ENCODE results near the gene CACNA1C. TPM values are rescaled to one million over a fixed set of nuclear protein-coding genes. Genes with fewer than 3 reads are reported as not detected.

Gene CACNA1C
- total RNA-seq, 2 donors from 2014 or later, result 0.86 to 6.3 TPM

GRCh38 chr12:2642176-2642892, 589.5 kb downstream of the CACNA1C start:
- no peaks in the 10 kb centered on the region for H3K9me3 ChIP-seq (ENCODE audit: control insufficient read depth, low read length)
- no peak for TF ChIP-seq CTCF (conservative IDR thresholded peaks at IDR 0.05)
- H3K4me1 Mint-ChIP-seq, result peaks cover 23% of the 10 kb centered on the region
- WGBS, 2 experiments (ENCODE audit: insufficient coverage in 1 of 2, insufficient read length in 1 of 2), result 88 to 93% methylated on average over 5 to 10 of the region's 10 CpGs
- H3K27me3 Mint-ChIP-seq (ENCODE audit: insufficient read depth), result no peaks in the 10 kb centered on the region
- H3K4me3 ChIP-seq (ENCODE audit: low read length), result no peak overlapping the region
- no peaks in the 10 kb centered on the region for H3K4me1 ChIP-seq (ENCODE audit: control insufficient read depth, insufficient read depth, low read length)
- H3K36me3 Mint-ChIP-seq (ENCODE audit: low read depth), result no peaks in the 10 kb centered on the region
- H3K27ac Mint-ChIP-seq, result no peak overlapping the region
- no peak overlapping the region for H3K9ac ChIP-seq (ENCODE audit: extremely low read depth, low read length, poor library complexity, severe bottlenecking)
- no peaks in the 10 kb centered on the region for H3K36me3 ChIP-seq (ENCODE audit: control insufficient read depth, insufficient read depth, low read length)
- no peaks in the 10 kb centered on the region for H3K9me3 Mint-ChIP-seq
- no peak overlapping the region for H3K4me3 Mint-ChIP-seq
- no peak for DNase-seq
- H3K27ac ChIP-seq (ENCODE audit: low read depth, low read length), result no peak overlapping the region
- no peaks in the 10 kb centered on the region for H3K27me3 ChIP-seq (ENCODE audit: control insufficient read depth, insufficient read depth, low read length, poor library complexity, severe bottlenecking)

GRCh38 chr12:2642896-2643425, 590.2 kb downstream of the CACNA1C start:
- DNase-seq, result peak; percentile 37
- Histone ChIP-seq H3K4me1 (ENCODE audit: control insufficient read depth, insufficient read depth, low read length) (no peaks in the 10 kb centered on the region), H3K27me3 (ENCODE audit: control insufficient read depth, insufficient read depth, low read length, poor library complexity, severe bottlenecking) (no peaks in the 10 kb centered on the region), H3K9ac (ENCODE audit: extremely low read depth, low read length, poor library complexity, severe bottlenecking) (no peak overlapping the region), H3K4me3 (ENCODE audit: low read length) (no peak overlapping the region), H3K36me3 (ENCODE audit: control insufficient read depth, insufficient read depth, low read length) (no peaks in the 10 kb centered on the region), H3K27ac (ENCODE audit: low read depth, low read length) (no peak overlapping the region), H3K9me3 (ENCODE audit: control insufficient read depth, low read length) (no peaks in the 10 kb centered on the region)
- WGBS, 2 experiments (ENCODE audit: insufficient coverage in 1 of 2, insufficient read length in 1 of 2), result 89 to 93% methylated on average over 4 to 7 of the region's 7 CpGs
- Mint-ChIP-seq H3K4me3 (no peak overlapping the region), H3K4me1 (peaks cover 23% of the 10 kb centered on the region), H3K36me3 (ENCODE audit: low read depth) (no peaks in the 10 kb centered on the region), H3K27ac (no peak overlapping the region), H3K9me3 (no peaks in the 10 kb centered on the region), H3K27me3 (ENCODE audit: insufficient read depth) (no peaks in the 10 kb centered on the region)
- no peak for TF ChIP-seq CTCF (conservative IDR thresholded peaks at IDR 0.05)

GRCh38 chr12:2643576-2644135, 590.9 kb downstream of the CACNA1C start:
- Mint-ChIP-seq H3K27me3 (ENCODE audit: insufficient read depth) (no peaks in the 10 kb centered on the region), H3K9me3 (no peaks in the 10 kb centered on the region), H3K4me3 (no peak overlapping the region), H3K27ac (no peak overlapping the region), H3K4me1 (peaks cover 23% of the 10 kb centered on the region), H3K36me3 (ENCODE audit: low read depth) (no peaks in the 10 kb centered on the region)
- Histone ChIP-seq H3K27ac (ENCODE audit: low read depth, low read length) (no peak overlapping the region), H3K9ac (ENCODE audit: extremely low read depth, low read length, poor library complexity, severe bottlenecking) (no peak overlapping the region), H3K9me3 (ENCODE audit: control insufficient read depth, low read length) (no peaks in the 10 kb centered on the region), H3K27me3 (ENCODE audit: control insufficient read depth, insufficient read depth, low read length, poor library complexity, severe bottlenecking) (no peaks in the 10 kb centered on the region), H3K36me3 (ENCODE audit: control insufficient read depth, insufficient read depth, low read length) (no peaks in the 10 kb centered on the region), H3K4me1 (ENCODE audit: control insufficient read depth, insufficient read depth, low read length) (no peaks in the 10 kb centered on the region), H3K4me3 (ENCODE audit: low read length) (no peak overlapping the region)
- peak; percentile 36 for DNase-seq
- 96 to 100% methylated on average over 2 to 6 of the region's 7 CpGs for WGBS, 2 experiments (ENCODE audit: insufficient coverage in 1 of 2, insufficient read length in 1 of 2)
- TF ChIP-seq CTCF (conservative IDR thresholded peaks at IDR 0.05), result no peak

Data from endodermal cell (in vitro differentiated cells).